Measurements from ENCODE around the gene PRR16.
"Not testable (repeated sequence)": the region's sequence is repeated elsewhere in the genome, so short reads cannot be mapped to it uniquely, and the experiment has no call there.

The PRR16 gene

GRCh38 chr5:120697147-120697546 lies 233.0 kb downstream of the PRR16 start:
- H3K4me3 ChIP-seq (ENCODE audit: low read depth, low read length): no peak overlapping the region
- TF ChIP-seq CTCF (IDR thresholded peaks at IDR 0.05; ENCODE audit: borderline replicate concordance, insufficient read depth, low read depth, low read length): no peak

GRCh38 chr5:120697670-120698327 lies 233.7 kb downstream of the PRR16 start:
- H3K4me3 ChIP-seq (ENCODE audit: low read depth, low read length): not testable (repeated sequence)

GRCh38 chr5:120700653-120701052 lies 236.6 kb downstream of the PRR16 start:
- H3K4me3 ChIP-seq (ENCODE audit: low read depth, low read length): not testable (repeated sequence)

- H3K4me3 ChIP-seq (ENCODE audit: low read depth, low read length): not testable (repeated sequence)
These were observed 238.9 kb downstream of the PRR16 start for GRCh38 chr5:120702817-120703538.

- H3K4me3 ChIP-seq (ENCODE audit: low read depth, low read length): no peak overlapping the region
- TF ChIP-seq CTCF (IDR thresholded peaks at IDR 0.05; ENCODE audit: borderline replicate concordance, insufficient read depth, low read depth, low read length): no peak
These were observed 240.0 kb downstream of the PRR16 start for GRCh38 chr5:120703918-120704587.

GRCh38 chr5:120706877-120707276 lies 242.8 kb downstream of the PRR16 start:
- H3K4me3 ChIP-seq (ENCODE audit: low read depth, low read length): no peak overlapping the region

GRCh38 chr5:120717381-120717780 lies 253.3 kb downstream of the PRR16 start:
- TF ChIP-seq CTCF (IDR thresholded peaks at IDR 0.05; ENCODE audit: borderline replicate concordance, insufficient read depth, low read depth, low read length): no peak
- no peak overlapping the region for H3K4me3 ChIP-seq (ENCODE audit: low read depth, low read length)

More at GRCh38 chr5:120706877-120707276, 242.8 kb downstream of the PRR16 start:
- no peak for TF ChIP-seq CTCF (IDR thresholded peaks at IDR 0.05; ENCODE audit: borderline replicate concordance, insufficient read depth, low read depth, low read length)

- H3K4me3 ChIP-seq (ENCODE audit: low read depth, low read length): no peak overlapping the region
- no peak for TF ChIP-seq CTCF (IDR thresholded peaks at IDR 0.05; ENCODE audit: borderline replicate concordance, insufficient read depth, low read depth, low read length)
These were observed 266.1 kb downstream of the PRR16 start for GRCh38 chr5:120730214-120730613.
